Ishikawa (cell line): ENCODE measurements around the gene DUS2.

Experiments
- CEBPB ChIP-seq: IDR thresholded peaks from 2 replicates; pipeline ENCODE4 v1.6.1; 2012
- MAX ChIP-seq: IDR thresholded peaks from 2 replicates; pipeline ENCODE4 v1.6.1; 2012
- TCF12 ChIP-seq: IDR thresholded peaks from 2 replicates; pipeline ENCODE4 v1.6.1; 2012; ENCODE audit warnings: low read depth
- TF ChIP-seq, protein P1 (sequence below): IDR thresholded peaks from 2 replicates; pipeline ENCODE4 v1.6.1; 2012; ENCODE audit warnings: low read depth, mild to moderate bottlenecking

DNA sequence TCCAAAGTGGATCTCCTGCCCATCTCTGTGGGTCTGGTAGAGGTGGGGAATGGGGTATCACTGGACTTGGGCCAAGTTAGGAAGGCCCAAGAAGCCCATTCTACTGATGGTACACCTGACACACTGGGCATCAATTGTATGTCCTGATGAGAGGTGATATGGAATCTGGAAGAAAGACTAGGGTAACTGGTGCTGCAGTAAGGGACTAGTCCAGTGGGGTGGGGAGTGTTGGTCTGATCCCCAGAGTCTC is 56.2 kb downstream of the DUS2 start:
- no peak for TF ChIP-seq MAX
- TF ChIP-seq, protein P1, sequence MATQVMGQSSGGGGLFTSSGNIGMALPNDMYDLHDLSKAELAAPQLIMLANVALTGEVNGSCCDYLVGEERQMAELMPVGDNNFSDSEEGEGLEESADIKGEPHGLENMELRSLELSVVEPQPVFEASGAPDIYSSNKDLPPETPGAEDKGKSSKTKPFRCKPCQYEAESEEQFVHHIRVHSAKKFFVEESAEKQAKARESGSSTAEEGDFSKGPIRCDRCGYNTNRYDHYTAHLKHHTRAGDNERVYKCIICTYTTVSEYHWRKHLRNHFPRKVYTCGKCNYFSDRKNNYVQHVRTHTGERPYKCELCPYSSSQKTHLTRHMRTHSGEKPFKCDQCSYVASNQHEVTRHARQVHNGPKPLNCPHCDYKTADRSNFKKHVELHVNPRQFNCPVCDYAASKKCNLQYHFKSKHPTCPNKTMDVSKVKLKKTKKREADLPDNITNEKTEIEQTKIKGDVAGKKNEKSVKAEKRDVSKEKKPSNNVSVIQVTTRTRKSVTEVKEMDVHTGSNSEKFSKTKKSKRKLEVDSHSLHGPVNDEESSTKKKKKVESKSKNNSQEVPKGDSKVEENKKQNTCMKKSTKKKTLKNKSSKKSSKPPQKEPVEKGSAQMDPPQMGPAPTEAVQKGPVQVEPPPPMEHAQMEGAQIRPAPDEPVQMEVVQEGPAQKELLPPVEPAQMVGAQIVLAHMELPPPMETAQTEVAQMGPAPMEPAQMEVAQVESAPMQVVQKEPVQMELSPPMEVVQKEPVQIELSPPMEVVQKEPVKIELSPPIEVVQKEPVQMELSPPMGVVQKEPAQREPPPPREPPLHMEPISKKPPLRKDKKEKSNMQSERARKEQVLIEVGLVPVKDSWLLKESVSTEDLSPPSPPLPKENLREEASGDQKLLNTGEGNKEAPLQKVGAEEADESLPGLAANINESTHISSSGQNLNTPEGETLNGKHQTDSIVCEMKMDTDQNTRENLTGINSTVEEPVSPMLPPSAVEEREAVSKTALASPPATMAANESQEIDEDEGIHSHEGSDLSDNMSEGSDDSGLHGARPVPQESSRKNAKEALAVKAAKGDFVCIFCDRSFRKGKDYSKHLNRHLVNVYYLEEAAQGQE = no peak
- TF ChIP-seq CEBPB = no peak
- TF ChIP-seq TCF12 = no peak
